HG03354 (cell line): ENCODE results near the gene HDGFL3.
A peak's percentile ranks its signal among the peaks of the same experiment; 100 is the strongest.
"Not testable (repeated sequence)": the region's sequence is repeated elsewhere in the genome, so short reads cannot be mapped to it uniquely, and the experiment has no call there.

ENCODE experiments used
- ATAC-seq: cut with Tn5 transposase; IDR thresholded peaks from one replicate; pipeline ENCODE4 v1.9.1; 2021; ENCODE audit warnings: mild to moderate bottlenecking; ENCODE audit not compliant: unreplicated experiment, poor library complexity, severe bottlenecking

The HDGFL3 gene

DNA sequence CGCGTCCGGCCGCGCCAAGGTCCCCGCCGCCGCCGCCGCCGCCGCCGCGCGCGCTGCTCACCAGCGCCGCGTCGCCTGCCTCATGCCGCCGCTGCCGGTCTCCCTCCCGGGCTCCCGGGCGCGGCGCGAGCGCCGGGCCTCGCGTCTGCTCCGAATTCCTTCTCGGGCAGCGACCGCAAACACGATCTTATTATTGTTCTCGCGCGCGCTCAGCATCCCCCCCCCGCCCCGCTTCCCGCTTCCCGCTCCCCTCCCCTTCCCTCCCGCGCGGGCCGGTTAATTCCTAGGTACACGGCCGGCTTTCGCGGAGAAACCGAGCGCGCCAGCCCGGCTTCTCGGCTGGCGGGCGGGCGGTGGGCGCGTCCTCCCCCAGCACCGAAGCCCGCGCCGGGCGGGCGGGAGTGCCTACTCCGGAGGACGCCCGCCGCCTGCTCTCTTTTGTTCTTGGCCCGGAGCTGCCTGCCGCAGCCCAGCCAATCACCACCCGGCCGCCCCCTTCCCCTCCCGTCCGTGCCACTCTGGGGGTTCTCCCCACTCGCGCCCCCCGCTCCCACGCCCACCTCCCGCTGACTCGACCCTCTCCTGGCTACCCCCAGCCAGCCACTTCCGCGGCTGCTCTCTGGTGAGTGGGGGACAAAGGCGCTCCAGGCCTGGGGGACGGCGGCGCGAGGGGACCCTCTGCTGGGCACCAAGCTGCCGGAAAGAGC, at the start of gene HDGFL3:
TSS of gene HDGFL3 (minus strand) at position 164 of the 707 bp plus-strand sequence. CDS start 409 bp downstream, outside the sequence.
- peak; percentile 61 for ATAC-seq

DNA sequence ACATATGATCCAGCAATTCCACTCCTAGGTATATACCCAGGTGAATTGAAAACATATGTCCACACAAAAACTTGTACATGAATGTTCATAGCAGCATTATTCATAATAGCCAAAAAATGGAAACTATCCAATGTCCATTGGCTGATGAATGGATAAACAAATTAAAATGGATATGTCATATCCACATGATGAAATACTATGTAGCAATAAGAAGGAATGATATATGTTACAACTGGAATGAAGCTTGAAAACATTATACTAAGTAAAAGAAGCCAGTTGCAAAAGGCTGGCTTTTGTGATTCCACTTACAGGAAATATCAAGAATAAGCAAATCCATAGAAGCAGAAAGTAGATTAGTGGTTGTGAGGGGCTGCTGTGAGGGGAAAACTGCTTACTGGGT, 43.2 kb upstream of the HDGFL3 start:
- ATAC-seq: no peak

DNA sequence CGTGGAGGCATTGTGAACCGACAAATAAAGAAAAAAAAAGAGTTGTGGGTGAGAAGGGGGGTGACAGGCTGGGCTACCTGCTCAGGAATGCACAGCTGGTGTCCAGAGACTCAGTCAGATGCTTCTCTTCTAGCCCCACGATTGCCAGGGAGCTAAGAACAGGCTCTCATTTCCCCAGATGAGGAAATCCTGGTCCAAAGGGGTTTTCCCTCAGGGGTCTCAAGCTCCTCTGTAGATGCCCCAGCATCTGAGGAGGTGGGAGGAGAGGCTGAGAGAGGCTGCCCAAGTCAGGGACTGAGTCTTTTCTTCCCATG, 41.4 kb upstream of the HDGFL3 start:
- no peak for ATAC-seq

DNA sequence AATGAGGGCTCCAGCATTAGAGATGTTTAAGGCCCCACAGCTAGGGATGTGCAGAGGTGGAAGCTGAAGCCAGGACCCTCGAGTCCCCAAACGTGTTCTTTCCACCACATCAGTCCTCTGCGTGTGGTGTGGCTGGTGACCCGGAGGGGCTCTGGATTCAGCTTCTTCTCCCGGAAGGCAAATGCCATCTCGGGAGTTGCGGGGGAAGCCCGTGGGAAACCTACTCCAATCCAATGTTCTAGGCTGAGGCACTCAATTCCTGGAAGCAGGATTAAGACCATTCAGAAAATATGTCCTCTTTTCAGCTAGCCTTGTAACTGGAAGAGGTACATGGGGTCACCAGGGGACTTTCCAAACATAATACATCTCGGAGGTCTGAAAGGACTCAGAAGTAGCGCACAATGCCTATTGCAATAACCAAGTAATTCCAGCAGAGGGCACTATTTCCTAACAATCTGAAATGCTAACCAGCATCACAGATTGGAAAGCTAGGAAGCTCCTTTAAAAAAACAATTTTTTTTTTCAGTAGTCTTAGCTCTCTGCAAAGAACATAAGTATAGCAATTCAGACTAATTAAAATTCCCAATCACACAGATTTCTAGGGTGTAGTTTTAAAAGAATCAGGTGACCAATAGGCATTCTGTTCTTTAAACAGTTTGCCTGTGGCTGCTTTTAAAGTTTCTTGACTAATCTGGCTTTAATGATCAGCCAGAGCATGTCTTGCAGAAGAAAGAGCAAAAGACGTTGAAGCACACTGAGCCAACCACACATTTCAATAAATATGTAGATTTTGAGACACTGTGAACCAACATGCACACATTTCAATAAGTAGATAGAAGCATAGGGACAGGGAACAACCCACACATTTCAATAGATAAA, 40.8 kb upstream of the HDGFL3 start:
- no peak for ATAC-seq

DNA sequence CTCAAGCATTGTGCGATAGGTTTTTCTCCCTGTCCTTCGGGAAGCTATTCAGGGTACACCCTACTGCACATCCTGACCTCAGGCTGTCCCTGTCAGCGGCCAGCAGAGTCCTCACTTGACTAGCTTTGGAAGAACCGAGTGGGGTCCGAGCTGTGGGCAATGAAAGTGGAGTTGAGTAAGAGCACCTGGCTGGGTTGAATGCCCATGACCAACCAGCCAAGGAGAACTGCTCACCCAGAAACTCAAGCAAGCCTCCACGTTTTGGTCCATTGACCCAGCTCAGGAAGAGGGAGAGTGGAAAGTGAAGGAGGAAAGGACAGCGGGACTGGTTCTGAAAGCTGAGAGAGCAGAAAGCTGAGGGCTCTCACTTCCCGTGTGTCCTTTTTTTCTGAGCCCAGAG, 36.0 kb upstream of the HDGFL3 start:
- ATAC-seq: no peak

DNA sequence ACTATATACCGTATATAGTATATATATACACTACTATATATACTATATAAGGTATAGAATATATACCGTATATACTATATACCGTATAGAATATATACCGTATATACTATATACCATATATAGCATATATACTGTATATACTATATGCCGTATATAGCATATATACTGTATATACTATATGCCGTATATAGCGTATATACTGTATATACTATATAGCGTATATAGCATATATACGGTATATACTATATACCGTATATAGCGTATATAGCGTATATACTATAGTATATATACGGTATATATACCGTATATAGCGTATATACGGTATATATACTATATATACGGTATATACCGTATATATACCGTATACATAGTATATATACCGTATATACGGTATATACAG, 22.6 kb upstream of the HDGFL3 start:
- ATAC-seq: no peak

DNA sequence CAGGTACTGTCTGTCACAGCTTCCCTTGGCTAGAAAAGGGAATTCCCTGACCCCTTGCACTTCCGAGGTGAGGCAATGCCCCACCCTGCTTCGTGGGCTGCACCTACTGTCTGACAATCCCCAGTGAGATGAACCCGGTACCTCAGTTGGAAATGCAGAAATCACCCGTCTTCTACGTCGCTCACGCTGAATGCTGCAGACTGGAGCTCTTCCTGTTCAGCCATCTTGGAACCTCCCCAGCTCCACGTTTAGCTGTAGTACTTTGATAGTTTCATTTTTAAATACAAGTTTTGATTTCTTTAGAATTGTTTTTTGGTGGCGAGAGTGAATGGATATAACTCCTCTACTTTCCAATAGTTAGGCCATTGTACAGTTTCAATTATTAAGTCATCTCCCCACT, 17.8 kb upstream of the HDGFL3 start:
- ATAC-seq: no peak

DNA sequence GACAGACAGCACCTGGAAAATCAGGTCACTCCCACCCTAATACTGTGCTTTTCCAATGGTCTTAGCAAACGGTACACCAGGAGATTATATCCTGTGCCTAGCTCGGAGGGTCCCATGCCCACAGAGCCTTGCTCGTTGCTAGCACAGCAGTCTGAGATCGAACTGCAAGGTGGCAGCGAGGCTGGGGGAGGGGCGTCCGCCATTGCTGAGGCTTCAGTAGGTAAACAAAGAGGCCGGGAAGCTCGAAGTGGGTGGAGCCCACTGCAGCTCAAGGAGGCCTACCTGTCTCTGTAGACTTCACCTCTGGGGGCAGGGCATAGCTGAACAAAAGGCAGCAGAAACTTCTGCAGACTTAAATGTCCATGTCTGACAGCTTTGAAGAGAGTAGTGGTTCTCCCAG, 14.2 kb upstream of the HDGFL3 start:
- not testable (repeated sequence) for ATAC-seq

DNA sequence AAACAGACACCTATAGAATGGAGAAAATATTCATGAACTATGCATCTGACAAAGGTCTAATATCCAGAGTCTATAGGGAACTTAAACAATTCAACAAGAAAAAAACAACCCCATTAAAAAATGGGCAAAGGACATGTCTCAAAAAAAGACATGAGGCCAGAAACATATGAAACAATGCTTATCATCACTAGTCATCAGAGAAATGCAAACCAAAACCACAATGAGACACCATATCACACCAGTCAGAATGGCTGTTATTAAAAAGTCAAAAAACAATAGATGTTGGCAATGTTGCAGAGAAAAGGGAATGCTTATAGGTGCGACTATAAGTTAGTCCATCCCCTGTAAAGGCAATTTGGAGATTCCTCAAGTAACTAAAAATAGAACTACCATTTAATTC, 11.4 kb upstream of the HDGFL3 start:
- no peak for ATAC-seq

DNA sequence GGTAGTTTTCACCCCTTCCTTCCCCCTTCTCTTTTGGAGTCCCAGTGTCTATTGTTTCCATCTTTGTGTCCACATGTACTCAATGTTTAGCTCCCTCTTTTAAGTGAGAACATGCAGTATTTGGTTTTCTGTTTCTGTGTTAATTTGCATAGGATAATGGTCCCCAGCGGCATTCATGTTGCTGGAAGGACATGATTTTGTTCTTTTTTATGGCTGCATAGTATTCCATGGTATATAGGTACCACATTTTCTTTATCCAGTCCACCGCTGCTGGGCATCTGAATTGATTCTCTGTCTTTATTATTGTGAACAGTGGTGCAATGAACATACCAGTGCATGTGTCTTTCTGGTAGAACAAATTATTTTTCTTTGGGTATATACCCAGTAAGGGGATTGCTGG, 7.7 kb upstream of the HDGFL3 start:
- no peak for ATAC-seq

DNA sequence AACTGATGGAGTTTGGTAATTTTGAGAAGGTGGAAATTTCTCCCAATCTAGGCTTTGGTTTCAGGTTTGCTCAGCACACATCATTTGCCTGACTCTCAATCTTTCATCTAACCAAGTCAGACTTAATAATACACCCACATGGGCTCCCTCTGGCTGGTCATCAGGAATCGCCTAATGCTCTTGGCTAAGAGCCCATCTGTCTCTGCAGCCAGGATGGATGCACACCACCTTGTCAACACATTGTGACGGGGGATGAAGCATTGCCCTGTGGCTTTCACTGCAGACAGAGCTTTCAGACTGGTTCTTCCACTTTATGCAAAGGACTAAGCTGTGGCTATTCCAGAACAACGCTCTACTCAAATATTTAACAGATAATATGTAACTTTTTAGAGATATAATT, 3.0 kb upstream of the HDGFL3 start:
- ATAC-seq: no peak

DNA sequence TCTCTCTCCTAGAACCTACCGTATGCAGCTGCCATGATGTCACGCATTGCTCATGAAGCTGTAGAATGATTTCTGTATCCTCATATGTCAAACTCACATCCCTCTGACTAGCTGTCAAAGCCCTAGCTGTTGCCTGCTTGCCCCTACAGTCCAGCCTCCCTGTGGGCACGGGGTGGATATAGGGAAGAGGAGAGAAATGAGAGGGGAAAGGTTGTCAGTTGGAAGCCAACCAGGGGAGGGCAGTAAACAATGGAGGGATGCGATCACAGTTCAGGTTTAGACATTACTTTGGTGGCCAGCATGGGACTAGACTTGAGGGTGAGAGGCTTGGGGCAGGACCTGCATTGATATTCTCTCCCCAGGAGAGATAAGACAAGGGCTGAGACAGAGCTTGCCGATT, 1.7 kb upstream of the HDGFL3 start:
- no peak for ATAC-seq

DNA sequence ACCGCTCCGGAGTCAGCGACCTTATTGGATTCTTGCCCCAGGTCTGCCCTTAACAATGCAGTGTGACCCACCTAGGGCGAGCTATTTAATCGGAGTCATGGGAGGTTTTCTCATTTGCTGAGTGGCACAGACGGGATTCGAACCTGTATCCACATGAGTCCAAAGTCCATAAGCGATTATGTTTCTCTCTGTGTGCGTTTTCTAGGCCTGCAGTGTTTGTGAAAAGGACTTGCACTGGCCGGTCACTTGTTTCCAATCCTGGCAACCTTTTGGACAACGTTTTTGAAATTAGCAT, 691 bp upstream of the HDGFL3 start:
- no peak for ATAC-seq

DNA sequence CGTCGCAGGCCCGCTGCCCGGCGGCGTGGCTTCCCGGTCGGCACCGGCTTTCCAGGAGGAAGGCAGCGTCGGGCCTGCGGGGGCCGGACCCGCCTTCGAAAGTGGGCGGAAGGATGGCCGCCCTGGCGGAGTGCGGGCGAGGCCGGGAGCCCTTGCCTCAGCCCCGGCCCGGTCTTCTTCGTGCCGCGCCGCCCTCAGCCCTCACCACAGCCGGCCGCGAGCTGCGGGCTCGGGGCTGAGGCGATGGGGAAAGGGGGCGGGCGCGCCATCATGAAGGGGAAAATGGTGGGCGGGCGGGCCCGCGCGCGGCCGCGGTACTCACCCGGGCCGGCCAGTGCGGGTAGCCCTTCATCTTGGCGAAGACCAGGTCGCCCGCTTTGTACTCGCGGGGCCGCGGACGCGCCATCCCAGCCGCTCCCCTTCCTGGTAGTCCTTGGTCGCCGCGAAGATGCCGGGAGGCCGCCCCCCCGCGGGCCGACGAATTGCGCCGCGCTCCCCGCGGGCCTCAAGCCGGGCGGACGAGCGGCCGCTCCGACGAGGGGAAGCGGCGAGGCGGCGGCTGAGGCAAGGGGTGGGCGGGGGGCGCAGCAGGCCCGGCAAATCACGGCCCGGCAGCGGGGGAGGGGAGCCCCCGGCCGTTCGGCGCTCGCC, 489 bp downstream of the HDGFL3 start:
- ATAC-seq: peak; percentile 33

DNA sequence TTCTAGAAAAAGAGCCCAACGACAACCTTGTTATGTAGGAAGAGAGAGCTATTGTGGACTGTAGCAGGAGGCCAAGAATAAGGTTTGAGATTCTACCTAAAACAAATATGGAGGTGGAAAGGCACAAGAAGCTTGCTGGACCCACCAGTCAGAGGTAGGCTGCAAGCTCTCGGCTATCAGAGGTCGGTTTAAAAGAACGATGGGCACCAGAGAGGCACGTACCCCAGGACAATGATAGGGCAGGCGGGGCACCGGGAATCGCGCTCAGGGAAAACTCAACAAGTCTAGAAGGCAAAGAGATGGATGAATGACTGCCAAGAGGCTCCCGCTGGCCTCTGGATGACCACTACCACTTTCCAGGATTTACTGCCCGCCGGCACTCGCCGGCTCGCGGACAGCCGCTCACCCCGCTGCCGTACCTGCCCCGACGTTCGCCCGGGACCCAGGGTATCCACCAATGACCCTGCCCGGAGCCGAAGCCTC, 1.1 kb downstream of the HDGFL3 start:
- peak; percentile 10 for ATAC-seq

DNA sequence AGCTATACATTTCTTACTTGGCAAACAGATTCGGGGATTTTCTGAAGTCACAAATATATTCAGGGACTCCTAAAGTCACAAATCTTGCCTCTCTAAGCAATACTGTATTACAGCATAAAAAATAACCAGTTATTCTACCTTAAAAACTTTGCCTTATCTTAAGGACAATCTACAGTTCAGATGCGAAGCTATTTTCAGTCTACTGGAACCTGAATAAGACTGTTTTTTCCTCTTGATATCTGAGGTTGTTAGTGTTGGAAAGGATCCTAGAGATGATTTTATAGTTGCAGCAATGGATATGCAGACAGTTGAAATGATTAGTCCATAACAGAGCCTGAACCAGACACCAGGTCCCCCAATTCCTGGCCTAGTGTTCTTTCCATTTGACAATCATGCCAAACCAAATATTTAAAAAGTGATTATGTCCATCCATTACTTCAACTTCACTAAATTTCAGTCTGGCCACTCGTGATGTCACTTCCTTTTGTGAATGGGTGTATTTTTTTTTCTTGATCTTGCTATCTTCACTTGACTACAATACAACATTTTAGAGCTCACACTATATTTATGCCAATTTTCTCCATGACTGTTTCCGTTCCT, 1.8 kb downstream of the HDGFL3 start:
- ATAC-seq: no peak

DNA sequence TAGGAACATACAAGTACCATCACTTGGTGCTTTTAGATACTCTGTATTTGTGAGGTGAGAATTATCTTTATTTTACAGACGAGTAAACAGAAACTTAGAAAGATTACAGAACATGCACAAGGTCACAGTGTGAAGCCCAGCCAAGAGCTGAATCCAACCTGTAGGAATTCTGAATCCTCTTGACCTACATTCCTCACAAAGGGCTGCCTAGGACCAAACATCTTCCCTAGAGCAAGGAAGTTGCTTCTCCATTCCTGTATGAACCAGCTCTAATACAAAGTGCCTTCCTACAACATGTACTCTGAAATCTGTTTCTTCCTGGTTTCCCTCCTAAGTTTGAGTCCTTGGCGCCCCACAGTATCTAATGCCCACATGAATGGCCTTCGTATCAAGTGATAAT, 2.9 kb downstream of the HDGFL3 start:
- ATAC-seq: no peak

DNA sequence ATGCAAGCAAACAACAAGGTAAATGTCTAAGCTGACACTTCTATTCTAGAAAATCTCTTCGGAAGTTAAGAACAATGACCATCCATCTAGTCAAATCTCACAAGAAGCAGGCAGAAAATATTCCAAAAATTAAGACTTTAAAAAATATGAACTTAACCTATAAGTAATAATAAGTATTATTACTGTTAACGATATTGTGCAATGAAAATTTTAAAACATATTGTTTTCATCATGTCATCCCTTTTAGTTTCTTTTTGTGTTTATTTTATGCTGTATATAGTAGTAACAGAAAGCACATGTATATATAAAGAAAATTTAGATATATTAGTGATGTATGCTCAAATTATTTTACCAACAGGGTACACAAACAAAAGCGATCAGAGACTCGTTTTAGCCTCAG, 4.1 kb downstream of the HDGFL3 start:
- ATAC-seq: no peak

DNA sequence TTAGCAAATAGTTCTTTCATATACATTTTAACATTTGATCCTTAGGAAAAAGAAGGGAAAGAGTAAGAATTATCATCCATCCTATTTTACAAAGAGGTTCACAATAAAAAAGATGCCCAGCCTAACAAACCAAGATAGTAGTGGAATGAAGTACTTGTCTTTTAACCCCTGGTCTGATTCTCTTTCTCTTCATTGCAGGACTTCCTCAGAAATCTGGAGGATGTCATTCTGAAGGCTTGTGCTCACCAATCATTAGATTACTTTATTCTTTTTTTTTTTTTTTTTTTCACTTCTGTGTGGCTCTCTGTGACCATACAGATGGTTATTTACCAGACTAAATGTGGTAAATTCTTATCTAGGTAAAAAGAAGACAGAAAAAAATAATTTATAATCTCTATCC, 7.0 kb downstream of the HDGFL3 start:
- ATAC-seq: no peak

DNA sequence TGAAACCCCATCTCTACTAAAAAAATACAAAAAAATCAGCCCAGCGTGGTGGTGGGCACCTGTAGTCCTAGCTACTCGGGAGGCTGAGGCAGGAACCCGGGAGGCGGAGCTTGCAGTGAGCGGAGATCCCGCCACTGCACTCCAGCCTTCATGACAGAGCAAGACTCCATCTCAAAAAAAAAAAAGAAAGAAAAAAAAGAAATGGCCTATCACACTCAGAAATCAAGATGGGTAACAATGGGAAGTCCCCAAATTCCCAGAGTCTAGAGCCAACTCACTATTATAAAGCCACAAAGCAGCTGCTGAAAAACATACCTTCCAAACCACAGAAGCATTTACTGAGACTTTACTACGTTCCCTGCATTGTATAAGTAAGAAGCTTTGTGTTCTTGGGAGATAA, 7.5 kb downstream of the HDGFL3 start:
- ATAC-seq: no peak

DNA sequence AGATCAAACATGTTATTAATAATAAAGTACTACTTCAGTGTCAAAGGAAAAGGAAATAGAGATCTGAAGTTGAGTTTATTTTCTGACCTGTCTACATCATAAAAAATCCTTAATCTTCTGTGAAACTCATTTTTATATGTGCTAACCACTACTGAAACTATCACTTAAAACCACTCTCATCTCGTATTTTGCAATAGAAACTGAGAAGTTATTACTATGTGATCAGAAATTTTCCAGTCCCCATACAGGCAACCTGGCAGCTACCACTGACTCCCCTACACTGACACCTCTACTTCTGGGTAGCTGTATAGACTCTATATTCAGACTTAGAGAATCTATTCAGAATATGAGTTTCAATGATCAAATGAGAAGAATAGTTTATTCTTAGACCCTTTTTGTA, 8.3 kb downstream of the HDGFL3 start:
- peak; percentile 96 for ATAC-seq
